GM19023 (cell line): ENCODE data around the gene PTPRE.

Source experiments
- ATAC-seq: cut with Tn5 transposase; IDR thresholded peaks from one replicate; pipeline ENCODE4 v1.9.1; 2021; ENCODE audit warnings: mild to moderate bottlenecking, moderate library complexity; ENCODE audit not compliant: unreplicated experiment

The PTPRE gene

DNA sequence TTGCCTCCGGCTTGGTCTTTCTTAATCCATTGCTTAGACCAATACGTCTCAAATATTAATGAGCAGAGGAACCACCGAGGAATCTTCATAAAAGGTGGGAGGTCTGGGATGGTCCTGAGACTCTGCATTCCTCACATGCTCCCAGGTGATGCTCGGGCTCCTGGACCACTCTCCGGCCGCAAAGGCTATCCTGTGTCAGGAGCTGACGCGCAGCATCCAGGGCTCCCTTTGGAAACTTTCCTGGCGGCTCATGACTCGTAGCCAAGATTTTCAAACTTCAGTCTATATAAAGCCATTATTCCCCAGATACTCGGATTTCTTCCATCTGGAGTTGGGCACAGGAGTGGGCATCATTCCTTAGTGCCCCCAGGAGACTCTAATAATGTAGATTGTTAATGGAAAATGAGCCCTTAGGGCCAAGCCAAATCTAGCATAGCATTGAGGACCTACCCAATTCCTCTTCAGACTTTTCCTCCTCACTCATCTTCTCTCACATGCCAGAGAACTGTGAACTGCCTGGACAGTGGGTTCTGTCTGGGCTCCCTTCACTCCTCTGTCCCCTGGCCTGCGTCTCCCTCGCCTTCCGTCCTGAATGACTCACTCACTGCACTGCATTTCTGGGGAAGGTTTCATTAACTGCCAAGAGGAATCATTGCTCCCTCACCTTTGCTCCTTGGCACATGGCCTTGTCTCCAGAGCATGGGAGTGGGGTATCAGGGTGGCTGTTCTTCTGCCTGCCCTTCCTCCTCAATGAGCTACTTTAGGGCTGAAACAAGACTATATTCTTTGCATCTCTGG, 130.0 kb downstream of the PTPRE start:
- no peak for ATAC-seq

DNA sequence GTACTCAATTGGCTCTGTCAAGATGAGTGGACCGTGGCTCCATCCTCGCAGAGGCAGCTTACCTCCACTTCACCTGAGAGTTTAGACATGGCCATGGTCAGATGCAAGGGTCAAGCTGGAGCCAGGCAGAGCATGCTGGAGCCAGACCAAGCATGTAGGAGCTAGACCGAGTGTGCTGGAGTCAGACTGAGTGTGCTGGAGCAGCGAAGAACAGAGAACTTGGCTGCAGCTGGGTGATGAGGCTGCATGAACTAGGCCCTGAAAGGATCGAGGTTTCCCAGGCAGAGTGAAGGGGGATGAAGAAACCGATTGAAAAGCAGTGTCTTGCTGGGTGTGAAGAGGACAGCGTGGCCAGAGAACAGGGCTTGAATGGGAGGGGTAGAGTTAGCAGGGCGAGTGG, 133.2 kb downstream of the PTPRE start:
- ATAC-seq = no peak

DNA sequence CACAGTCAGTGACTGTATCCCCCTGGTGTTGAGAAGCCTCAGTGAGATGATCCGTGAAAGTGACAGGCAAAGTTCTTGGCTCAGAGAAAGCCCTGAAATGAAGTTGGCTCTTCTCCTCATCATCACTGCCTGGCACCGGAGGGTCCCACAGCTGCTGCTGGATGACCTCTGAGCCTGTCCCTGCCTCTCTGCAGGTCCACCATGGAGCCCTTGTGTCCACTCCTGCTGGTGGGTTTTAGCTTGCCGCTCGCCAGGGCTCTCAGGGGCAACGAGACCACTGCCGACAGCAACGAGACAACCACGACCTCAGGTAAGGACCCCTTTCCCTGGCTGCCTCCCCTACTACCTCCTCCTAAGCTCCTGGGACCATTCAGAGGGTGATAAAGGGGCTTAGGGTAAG, 133.8 kb downstream of the PTPRE start:
- ATAC-seq = no peak

DNA sequence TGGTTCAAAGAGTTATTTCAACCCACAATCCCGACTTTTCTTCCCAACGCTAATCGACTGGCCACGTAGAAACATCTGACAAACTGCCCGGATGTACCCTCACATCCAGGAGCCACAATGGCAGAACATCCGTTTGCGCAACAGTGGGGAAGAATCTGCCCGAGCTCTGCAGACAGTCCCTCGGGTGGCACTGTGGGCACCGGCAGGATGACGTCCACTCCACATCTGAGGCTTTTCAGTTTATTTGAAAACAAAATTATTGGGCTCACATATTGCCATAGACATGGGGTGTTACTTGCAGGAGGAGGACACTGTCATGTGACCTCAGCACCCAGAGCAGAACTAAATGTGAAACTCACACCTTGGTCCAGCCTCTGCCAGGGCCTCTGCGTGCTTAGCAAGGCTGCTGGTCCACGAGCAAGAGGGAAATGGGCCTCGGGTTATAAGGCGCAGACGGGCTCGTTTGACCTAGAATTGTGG, 135.3 kb downstream of the PTPRE start:
- no peak for ATAC-seq

DNA sequence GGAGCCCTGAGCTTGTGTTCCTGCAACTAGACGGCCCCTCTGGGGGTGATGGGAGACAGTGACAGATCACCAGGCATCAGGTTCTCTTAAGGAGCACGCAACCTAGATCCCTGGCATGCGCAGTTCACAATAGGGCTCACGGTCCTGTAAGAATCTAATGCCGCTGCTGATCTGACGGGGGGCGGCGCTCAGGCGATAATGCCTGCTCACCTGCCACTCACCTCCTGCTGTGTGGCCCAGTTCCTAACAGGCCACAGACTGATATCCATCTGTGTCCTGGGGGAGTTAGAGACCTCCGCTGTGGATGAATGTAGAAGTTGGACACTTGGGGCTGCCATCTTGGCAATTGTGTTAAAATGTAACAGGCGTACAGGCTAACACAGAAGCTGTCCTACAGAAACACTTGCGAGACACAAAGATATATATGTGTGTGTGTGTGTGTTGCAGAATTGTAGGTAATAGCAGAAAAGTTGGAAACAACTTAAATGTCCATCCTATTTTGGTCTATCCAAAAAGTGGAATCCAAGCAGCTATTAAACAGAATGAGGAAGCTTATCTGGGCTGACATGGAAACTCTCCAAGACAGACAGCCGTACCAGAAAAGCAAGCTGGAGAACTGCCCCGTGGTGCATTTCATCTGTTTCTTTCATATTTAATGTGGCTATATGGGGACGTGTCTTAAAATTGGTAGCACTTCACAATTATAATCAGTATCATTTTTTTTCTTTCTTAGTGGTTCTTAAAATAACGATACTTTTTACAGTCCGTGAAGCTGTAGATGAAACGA, 136.5 kb downstream of the PTPRE start:
- no peak for ATAC-seq

DNA sequence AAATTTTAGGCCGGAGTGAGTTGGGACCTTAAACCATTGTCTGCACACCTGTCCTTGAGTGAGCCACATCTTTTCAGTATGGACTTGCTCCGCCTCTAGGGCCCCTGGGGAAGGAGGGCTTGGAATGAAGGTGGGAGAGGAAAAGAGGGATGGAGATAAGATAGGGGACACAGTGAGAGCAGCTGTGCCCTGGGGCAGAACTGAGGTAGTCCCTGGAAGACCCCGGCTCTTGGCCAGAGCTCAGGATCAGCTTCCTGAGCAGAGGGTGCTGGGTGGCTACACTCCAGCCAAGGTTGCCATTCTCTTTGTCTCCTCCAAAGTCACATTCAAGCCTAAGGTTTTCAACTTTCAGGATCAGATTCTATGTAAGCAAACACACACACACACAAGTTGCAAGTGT, 137.3 kb downstream of the PTPRE start:
- no peak for ATAC-seq

DNA sequence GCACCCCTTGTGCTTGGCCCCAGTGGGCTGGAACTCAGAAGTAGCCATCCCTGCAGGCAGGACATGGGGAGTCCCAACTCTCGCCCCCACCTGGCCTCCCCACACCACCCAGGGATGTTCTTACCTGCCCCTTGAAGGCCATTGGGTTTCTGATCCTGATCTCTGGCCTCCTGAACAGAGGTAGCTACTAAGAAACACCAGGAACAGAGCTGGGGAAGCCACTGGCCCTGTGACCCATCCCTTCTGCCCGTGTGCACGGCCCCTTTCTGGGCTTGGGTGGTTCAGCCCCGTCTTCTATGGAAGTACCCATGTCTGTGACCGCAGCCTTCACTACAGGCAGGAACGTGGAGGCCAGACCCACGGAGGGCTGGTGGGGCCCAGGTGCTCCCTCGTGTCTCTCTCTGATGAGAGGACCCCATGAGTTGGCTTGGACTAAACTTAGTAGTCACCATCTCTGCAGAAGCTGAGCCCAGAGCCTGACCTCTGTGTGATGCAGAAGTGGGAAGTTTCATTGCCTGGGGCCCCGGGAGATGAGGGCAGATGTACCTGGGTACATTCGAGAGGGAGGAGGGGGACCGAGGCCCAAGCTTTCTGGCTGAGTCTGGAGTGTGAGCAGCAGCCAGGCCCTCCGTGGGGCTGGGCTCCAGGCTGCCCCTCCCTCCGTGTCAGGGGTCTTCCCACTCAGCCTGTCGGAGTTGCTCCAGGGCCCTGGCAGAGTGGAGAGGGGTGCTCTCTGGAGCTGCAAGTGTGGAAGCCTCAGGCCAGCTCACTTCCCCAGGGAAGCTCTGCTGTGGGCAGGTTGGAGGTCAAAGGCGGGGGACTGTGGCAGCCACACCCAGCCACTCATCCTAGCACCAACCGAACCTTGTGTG, 138.3 kb downstream of the PTPRE start:
- ATAC-seq = no peak

DNA sequence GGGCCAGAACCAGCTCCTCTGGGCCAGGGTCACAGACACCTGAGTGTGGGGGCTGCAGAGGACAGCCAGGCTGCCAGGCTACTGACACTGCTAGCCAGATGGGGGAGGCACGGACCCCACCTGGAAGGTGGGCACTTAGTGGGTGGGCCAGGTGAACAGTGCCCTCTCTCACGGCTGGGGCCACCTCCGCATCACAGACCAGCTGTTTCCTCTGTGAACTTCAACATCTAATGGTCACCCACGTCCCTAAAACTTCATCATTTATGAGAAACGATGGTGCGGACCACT, 138.9 kb downstream of the PTPRE start:
- no peak for ATAC-seq

DNA sequence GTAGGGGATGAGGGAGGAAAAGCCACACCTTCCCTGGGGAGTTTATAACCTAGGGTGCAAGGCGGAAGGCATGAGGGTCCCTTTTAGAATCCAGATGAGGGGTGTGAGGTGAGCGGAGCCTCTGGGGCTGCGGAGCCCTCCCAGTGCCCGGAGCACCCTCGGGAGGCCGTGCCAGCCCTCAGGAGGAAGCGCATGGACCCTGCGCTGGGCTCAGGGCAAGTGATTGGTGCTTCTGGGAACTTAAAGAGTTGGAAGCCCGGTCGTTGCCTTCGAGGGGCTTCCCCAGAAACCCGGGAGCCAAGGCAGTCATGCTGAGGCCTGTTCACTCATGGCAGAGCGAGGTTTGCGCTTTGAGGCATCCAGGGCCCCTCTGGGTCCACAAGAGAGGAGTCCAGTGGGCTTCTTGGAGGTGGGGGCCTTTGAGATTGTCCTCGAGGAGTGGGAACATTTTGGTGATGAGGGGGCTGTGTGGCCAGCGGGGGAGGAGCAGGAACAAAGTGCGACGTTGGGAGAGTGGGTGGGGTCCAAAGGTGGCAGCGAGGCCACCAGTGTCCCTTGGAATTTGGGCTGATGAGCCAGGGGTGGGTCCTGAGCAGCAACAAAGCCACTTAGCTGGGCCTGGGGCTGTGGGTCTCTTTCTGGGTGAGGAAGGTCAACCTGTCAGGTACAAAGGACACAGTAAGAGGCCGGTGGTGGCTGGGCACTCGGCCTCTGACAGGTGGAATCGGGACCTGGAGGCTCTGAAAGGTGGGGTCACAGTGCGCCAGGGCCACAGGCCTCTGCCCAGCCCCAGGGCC, 139.5 kb downstream of the PTPRE start:
- ATAC-seq = no peak

DNA sequence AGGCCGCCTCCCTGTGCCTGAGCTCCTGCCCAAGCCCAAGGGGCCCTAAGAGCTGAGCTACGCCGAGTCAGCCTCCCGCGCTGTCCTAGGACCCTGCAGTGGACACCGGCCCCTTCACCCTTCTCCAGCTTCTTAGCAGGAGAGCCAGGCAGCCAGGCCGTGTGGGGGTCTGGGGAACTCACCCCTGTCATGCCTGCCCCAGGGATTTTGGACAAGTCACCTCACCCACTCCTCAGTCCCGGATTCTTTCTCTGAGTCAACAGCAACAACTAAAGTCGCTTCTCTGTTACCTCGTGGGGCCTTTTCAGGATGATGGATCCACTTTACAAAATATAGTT, 140.0 kb downstream of the PTPRE start:
- peak; percentile 1 for ATAC-seq

DNA sequence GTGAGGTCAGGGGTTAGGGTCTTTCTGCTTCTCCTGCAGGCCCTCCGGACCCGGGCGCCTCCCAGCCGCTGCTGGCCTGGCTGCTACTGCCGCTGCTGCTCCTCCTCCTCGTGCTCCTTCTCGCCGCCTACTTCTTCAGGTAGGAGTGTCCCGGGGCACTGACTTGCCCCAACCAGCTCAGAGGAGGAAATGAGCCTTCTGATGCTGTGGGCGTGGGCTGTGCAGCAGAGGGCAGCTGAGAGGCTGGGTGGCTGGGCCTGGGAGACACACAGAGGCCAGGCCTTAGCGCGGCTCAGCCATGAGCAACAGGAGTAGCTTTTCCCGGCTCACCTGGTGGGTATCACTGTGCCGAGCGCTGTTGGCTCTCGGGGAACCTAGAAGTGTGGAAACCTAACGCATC, 140.4 kb downstream of the PTPRE start:
- peak; percentile 99 for ATAC-seq

DNA sequence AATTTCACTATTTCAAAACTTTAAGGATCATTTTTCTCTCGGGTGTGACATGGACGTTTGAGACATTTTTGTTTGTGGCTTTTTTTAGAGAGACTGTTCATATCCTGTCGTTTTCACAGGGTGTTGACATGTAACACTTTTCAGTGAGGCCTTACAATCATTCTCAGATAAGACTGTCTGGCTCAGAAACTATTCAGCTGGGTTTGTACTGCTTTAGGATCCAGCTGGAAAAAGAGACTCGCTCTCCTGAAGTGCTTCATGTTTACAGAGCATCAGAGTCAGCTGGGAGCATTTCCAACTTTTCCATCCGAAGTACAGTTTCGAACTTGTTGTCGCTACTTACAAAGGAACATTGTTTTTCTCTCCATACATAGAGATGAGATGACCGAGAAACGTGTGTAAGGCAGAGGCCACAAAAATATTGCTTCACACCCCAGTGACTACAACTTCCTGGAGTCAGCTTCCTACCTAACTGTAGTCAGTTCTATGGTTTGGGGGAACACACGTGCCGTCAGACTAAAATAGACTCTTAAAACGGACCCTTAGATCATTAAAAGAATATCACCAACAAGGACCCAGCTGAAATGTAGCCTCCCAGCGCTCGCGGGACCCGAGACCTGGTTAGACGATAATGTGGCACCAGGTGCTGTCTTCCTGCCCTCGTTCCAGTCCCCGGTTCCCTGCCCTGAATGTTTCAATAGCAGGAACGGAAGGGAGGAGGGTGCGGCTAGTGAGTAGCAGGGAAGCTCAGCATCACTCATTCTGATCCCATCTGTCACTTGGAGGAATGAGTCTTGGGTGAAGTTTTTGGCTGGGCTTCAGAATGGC, 141.3 kb downstream of the PTPRE start:
- ATAC-seq = peak; percentile 4

DNA sequence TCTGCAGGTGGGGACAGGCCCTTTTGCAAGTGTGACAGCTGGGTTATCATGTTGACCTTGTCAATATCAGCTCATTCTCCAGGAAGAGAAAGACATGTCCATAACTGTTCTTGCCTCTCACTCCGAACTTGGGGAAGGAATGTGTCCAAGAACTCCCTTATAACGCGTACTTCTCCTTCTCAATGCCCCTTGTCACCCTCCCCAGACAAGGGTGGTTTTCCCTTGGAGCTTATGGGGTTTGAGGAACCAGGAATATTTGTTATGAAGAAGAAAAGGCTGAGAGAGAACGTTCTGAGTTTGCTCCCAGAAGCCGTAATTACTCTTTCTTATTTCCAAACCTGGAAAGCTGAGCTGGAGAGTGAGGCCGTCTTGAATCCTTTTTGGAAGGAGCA, 141.9 kb downstream of the PTPRE start:
- ATAC-seq = no peak

DNA sequence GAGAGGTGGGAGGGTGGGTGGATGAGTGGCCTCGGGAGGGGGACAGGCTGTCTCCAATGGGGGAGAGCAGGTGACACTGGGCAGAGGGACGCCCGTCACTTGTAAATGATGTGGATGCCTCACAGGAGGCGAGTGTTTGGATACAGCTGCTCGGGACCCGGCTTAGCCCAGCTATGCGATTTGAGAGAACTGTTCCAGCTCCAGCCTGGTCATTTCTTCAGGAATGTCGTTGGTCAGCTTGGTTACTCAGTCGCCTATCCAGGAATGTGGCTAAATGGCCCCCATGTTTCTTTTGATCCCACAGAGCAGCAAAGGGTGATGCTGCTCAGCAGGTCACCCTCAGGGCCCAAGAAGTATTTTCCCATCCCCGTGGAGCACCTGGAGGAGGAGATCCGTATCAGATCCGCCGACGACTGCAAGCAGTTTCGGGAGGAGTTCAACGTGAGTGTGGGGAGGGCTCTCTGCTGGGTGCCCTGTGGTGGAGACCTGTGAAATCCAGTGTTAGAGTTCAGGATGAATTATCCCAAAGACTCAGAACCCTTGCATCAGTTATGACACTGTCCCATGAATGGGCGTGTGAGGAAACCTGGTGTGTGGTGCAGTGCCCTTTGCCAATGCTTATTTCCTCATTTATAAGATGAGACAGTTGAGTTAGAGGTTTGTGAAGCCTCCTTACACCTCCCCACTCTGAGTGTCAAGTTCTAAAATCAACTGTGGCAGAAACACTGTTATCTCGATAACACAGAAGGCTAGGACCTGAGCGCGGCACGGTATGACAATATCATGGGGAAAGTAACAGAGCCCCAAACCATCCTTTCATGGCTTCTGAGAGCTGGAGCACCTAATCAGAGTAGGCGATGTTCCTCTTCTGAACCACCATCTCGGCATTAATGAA, 142.6 kb downstream of the PTPRE start:
- no peak for ATAC-seq

DNA sequence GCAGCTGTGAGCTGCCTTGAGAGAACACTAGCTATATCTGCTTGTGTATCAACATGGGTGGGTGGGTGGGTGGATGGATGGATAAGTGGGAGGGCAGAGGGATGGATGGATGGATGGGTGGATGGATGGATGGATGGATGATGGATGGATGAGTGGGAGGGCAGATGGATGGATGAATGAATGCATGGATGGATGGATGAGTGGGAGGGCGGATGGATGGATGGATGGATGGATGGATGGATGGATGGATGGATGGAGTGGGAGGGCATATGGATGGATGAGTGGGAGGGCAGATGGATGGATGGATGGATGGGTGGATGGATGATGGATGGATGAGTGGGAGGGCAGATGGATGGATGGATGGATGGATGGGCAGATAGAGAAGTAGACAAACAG, 143.2 kb downstream of the PTPRE start:
- ATAC-seq = no peak

DNA sequence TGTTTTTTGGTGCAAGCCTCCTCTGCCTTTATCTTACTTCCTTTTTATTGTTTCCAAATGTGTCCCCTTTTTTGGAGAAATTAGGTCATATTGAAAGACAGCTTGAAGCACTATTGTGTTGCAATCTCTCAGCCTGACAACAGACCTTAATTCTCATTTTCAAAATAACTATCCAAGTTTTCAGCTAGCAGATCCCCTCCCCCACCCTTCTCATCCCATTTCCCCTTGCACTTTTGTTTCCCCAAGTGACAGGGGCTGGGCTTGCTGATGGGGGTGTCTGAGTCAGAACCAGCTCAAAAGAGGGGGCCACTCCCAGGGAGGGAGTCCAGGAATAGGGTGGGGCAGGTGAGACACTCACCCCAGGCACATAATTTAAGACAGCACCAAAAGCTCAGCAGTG, 144.0 kb downstream of the PTPRE start:
- no peak for ATAC-seq

DNA sequence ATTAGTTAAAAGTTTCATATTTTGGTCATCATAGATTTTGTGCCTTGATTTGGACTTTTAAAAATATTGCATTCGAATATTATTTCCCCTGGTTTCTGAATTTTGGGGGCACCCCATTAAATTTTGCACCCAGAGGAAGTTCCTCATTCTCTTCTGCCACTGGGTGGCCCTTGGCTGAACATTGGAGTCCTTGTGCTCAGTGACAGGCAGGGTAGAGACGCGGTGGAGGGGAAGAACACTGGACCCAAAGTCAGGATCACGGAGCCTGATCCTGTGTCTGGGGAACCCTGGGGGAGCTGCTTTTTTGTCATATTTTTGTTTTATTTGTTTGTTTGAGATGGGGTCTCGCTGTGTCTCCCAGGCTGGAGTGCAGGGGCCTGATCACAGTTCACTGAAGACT, 144.6 kb downstream of the PTPRE start:
- ATAC-seq = no peak

DNA sequence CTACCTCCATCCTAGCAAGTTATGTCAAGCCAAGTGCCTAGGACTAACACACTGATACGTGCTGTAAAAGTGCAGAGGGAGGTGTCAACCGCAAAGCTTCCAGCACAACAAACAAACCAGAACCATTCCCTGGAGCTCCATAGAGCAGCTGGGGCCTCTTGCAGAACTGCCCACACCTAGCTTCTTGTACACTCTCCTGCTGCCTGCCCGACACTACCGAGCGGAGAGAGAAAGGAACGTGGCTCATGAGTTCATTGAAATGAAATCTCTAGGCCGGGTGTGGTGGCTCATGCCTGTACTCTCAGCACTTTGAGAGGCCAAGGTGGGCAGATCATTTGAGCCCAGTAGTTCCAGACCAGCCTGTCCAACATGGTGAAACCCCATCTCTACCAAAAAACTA, 145.8 kb downstream of the PTPRE start:
- no peak for ATAC-seq

DNA sequence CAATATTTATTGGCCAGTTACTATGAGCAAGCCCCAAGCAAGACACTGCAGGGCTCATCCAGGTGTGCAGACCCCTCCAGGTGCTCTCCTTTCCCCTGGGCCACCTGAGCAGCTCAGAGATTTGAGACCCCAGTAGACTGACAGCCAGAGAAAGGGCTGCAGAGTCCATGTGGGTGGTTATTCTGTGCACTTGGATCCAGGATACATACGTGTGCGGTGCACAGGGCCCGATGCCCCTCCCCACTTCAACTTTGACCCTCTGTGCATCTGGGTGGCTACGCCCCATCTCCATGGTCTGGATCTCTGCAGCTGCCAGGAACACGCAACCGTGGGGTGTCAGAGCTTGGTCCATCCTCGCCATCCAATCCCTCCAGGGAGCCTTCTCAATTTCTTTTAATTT, 146.5 kb downstream of the PTPRE start:
- ATAC-seq = no peak
